Stimulated activated CD8-positive, alpha-beta memory T cell treated with anti-CD3 and anti-CD28 coated beads, Interleukin-4, amount 100 ng/mL, for 48 hours (primary cell): ENCODE results near the gene RERE.
"Not testable (repeated sequence)": the region's sequence is repeated elsewhere in the genome, so short reads cannot be mapped to it uniquely, and the experiment has no call there.

Experiments
- DNase-seq: peaks from one replicate; pipeline ENCODE4 v3.0.0-alpha.2; 2020

The RERE gene

DNA sequence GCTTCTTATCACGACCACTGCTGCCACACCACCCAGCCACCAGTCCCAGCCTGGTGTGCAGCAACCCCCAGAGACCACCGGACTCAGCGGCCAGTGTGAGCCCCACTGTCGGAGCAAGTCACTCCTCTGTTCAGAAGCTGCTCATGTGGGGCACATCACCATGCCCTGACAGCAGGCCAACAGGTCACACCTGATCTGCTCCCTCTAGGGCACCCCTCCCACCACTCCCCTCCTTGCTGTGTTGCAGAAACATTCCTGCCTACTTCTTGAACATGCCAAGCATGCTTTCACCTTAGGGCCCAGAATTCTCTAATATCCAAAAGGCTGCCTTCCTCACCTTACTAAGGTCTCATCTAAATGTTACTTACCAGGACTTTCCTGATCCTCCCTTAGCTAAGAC, 353.1 kb downstream of the RERE start:
- no peak for DNase-seq

DNA sequence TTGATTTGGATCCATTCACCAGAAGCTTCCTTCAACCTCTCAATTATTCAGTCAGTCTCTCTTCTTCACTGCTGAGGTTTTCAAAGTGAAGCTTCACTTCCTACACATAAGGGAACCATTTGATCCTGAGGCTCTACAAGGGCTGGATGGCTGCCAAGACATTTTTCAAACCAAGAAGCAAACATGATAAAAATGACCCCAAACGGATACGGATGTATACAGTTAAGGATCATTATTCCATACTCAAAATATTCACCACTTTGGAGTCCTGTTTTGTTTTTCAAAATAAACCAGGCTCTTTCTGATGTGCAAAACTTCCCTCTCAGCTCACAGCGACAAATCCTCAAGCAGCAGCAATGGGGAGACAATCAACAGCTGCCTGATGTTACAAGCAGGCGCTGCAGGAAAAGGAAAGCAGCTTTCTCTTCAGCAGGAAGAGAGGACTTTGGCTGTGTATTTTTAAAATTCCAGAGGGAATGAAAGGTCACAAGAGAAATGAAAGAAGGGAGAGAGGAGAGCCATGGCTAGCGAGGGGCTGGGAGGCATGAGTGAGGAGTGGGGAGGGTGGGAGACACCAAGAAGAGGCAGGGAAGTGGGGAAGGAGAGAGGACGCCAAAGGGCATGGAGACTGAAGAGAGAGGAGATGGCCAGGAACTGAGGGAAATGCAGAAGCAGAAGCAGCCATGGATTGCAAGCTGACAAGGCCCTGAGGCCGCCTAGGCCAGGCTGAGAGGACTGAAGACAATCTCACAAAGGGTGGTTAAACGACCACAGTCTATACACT, 354.1 kb downstream of the RERE start:
- DNase-seq = no peak

DNA sequence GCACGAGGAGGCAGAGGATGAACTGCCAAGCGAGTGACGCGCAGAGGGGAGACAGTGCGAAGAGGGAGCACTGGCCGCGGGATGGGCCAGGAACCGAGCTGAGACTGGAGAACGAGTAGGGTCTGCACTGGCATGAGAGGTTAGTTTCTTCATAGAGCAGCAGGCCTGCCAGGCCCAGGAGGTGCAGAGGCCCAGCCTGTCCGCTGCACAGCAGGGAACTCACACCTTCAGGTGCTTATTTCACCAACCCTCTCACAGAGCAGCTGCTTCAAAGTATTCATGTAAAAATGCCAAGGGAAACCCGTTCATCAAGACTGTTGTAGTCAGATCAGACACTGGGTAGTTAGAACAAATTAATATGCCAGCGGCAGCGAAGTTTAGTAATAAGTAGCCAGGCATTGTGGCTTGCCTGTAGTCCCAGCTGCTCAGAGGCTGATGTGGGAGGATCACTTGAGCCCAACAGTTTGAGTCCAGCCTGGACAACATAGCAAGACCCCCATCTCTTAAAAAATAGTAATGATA, 355.0 kb downstream of the RERE start:
- DNase-seq = no peak

DNA sequence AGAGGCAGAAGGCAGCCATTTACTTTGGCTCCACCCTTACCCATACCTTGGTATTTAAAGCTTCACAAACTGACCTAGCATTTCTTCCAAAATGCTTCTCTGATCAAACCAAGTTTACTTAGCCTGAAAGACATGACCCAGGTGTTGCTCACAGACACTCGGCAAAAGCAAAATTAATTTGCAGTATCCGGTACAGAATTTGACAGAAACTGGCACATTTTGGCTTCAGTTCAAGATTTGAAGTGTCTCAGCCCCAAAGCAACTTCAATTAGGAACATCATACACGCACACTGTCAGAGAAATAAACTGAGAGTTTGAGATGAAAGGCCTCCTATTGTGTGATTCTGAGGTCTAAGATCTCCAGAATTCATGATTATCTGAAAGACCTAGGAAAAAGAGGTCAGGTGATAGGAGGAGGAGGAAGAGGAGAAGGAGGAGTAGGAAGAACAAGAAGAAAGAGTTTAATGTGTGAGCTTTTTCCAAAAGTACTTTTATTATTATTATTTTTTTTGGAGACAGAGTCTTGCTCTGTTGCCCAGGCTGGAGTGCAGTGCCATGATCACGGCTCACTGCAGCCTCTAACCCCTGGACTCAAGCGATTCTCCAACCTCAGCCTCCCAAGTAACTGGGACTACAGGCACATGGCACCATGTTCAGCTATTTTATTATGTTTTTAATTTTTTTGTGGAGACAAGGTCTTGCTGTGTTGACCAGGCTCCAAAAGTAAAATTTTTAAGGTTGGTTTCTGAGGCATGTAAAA, 355.9 kb downstream of the RERE start:
- DNase-seq = no peak

DNA sequence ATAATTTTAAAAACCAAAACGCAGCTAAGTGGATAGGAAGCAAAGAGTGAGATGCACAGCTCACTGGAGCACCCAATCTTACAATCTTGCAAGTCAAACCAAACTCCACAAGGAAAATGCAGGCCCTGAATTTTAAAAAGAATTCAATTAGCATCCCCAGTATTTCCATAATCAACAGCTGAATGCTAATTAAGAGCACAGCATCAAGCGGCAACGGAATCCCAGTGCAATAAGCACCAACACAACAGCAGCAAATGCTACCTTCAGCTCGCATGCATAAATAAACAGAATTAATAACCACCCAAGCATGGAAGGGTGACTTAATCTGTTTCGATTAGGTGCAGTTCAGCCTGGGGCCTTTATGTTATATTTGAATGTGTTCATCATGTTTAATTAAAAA, 356.7 kb downstream of the RERE start:
- DNase-seq = no peak

DNA sequence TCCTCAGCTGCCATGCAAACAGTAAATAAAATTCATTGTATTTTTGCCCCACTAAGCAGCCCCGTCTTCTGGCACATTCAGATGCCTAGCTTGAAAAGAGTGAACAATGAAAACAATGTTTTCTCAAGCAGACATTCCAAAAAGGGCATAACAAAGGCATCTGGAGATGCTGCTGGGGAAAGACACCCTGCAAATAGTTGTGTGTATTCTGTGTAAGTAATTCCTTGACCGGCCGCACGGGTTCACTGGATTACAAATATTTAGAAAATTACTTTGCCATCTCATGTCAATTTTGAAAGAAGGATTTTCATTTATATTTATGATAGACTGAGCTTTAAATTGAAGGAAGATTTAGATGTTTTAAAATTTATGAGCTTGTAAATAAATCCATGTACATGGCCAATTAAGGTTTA, 357.3 kb downstream of the RERE start:
- DNase-seq = no peak

DNA sequence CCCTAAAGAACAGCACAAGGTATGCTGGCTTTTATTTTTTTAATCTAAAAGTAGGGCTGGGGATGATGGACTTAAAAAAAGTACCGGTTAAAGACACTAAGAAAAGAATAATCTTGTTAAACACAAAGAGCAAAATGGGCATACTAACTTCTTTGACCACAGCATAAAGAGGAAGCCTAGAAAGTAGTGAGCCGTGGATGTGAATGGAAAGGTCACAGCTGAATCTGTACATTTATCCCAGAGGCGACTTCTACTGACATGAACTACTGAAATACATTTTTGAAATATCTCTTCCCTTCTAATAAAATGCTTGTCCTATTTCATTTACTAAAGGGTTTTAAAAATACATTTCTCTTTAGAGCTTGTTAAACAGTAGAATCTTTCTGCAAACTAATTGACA, 358.8 kb downstream of the RERE start:
- no peak for DNase-seq

DNA sequence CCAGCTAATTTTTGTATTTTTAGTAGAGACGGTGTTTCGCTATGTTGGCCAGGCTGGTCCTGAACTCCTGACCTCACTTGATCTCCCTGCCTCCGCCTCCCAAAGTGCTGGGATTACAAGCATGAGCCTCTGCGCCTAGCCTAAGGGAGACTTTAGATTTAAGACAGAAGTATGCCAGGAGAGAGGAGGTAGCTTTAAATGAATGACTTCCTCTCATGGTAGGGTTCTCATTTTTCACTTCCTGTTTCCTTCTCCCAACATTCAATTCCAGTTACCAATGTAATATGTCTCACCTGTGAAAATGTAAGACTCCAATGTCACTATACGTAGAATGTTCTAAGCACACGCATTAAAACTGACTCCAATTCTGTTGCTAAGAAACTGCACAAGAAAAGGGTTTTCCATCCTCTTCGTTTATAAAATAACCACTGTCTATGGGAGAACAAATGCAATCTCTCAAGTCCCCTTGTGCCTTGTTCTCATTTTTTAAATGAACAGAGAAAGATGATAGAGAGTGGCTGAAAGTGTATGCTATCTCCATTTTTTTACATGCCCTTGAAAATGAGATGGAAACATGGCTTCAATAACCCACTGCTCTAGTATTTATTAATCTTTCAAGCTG, 359.6 kb downstream of the RERE start:
- DNase-seq = no peak

DNA sequence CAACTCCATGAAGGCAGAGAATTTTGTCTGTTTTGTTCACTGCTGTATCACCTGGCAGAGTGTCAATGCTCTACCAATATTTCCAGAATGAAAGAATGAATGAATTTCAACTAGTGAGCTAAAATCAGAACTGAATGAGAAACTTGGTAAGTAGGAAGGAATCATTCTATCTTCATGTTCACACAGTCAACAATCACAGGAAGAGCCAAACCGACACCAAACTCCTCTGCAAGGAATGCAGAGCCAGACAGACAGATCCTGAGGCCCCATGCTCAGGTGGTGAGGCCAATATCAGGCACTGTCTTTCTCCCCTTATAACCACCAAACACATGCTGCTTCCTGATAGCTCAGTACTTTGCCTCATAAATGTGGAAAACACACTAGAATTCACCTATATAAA, 360.4 kb downstream of the RERE start:
- no peak for DNase-seq

DNA sequence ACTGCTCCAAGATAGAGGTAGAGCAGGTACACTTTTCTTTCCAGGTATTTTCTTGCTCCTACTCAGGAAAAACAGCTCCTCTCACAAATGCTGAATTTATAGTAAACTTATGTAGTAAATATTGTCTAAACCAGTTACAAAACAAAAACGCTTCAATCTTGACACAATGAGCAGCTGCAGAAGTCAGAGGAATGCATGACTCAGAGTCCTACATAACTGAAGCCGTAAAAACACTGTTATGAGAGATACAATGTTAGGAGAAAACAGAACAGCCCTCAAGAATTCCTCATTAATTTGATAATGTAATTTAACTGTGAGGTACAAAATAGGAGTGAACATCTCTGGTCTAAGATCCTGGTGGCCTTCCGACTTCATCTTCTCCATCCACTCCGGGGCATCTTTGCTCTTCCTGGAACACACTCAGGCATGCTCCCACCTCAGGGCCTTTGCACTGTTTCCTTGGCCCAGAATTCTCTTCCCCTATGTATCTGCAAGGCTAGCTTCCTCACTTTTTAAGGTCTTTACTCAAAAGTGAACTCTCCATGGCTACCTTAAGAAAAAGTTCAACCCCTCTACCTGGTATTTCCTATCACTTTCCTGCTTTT, 361.0 kb downstream of the RERE start:
- DNase-seq = no peak

DNA sequence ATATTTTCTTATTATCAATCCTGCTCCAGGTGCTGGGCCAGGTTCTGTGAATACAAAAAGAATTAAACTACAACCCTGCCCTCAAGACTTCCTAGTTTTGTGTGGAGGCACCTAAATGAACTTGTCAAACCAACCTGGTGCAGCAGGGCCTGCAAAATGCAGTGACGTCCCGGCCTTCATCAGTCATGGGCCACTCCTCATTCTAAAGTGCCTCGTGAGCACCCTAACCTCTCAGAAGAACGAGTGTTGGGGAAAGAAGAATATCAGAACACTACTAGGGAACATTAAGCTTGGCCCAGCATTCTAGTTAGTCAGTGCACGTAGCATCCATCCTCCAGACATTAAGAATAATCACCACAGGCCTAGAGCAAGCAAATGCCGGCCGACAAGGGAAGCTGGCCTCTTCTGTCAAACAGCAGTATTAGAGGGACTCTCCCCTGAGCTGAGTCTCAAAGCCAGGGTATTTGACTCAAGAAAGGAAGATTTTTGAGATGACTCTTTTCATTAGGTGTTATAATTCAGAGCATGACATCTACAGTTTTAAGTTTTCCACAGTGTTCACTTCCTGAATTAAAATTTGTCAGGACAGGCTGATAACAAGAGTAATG, 361.6 kb downstream of the RERE start:
- no peak for DNase-seq

DNA sequence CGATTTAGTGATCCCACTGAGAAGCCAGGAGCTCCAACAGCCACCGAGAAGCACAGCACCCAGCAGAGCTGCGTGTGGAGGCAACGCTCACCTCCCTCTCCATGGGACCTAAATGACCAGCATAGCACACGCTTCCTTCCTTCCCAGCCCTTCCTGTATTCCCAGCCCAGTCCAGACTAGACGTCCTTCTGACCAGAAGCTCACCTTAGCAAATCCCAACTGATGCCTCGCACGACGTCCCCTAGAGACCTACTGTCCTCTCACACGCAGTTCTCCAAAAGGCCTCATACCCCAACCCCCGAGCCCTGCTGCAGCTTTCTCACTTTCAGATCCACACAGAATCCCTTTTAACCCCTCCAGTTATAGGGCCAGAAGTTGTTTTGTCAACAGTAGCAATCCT, 367.1 kb downstream of the RERE start:
- no peak for DNase-seq

DNA sequence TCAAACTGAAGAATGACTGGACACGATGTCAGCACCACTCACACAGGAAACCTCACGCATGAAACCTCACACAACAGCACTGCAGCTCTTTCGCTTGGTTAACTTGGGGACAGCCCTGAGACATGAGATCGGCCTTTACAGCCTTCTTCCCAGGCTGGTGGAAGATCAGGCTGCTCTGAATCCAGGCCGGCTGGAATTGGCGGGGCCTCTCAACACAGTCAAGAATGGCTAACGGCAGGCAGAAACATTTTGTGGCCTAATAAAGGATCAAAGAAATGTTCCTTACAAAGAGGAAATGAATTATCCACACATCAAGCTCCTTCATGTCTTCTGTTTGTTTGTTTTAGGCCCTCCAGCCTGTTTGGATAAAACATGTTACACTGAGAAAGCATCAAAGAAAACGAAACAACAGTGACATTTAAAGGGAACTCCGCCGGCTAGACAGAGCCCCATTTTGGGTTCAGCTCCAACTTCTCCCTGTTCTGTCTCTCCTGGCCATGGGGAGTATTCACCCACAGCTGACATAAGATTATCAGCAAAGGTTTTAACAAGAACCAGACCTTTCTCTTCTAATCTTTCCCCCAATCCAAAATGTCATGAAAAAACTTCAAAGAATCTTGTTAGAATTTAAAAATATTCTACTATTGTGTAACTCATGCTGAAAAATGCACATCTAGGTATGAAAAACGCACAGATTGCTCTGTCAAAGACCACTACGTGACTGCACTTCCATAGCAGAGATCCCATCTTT, 368.4 kb downstream of the RERE start:
- DNase-seq = no peak

DNA sequence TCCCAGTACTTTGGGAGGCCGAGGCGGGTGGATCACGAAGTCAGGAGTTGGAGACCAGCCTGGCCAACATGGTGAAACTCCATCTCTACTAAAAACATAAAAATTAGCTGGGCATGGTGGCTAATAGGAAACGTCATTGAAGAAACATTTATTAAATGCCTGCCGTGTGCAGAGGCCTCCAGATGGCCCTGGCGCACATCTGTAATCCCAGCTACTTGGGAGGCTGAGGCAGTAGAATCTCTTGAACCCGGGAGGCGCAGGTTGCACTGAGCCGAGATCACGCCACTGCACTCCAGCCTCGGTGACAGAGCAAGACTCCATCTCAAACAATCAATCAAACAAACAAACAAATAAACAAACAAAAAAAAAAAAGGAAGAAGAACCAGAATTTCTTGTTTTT, 368.9 kb downstream of the RERE start:
- DNase-seq = not testable (repeated sequence)

DNA sequence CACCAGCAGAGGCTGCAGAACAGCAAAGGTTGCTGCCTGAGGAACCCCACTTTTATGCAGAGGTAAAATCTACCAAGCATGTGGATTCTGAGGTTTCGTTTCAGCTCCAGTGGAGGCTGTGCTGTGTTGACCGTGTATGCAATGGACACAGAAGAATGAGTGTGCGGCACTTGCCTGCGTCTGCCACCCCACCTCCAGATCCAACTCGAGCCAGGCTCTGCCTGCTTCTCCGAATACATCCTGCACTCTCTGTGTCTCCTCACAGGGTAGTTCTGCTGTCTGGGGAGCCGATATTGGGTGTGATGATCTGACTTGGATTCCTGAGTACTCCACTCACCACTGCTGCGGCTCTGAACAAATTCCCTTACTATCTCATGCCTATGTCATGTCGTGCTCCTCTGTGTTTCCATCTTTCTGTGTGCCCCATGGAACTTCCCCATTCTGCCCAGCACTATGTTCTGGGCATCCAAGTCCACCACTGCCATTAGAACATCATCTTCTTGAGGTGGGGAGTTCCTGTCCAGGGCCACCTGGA, 369.8 kb downstream of the RERE start:
- no peak for DNase-seq

DNA sequence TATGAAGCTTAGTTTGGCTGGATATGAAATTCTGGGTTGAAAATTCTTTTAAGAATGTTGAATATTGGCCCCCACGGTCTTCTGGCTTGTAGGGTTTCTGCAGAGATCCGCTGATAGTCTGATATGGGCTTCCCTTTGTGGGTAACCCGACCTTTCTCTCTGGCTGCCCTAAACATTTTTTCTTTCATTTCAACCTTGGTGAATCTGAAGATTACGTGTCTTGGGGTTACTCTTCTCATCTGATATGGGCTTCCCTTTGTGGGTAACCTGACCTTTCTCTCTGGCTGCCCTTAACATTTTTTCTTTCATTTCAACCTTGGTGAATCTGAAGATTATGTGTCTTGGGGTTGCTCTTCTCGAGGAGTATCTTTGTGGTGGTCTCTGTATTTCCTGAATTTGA, 371.3 kb downstream of the RERE start:
- not testable (repeated sequence) for DNase-seq

DNA sequence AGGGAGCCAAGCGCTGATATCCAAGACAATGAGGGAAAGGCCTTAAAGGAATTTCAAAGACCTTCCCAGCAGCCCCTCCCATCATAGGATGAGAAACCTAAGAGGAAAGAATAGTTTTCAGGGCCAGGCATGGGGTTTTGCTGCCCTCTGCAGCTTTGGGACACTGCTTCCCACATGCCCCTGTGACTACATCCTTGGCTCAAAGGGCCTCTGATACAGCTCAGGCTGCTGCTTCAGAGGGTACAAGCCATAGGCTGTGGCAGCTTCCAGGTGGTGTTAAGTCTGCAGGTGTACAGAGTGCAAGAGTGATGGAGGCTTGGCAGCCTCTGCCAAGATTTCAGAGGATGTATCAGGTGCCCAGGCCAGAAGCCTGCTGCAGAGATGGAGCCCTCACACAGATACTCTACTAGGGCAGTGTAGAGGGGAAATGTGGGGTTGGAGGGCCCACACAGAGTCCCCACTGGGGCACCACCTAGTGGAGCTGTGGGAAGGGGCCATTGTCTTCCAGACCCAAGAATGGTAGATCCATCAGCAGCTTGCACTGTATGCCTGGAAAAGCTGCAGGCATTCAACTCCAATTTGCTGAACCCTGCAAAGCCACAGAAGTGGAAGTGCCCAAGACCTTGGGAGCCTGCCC, 373.8 kb downstream of the RERE start:
- no peak for DNase-seq

DNA sequence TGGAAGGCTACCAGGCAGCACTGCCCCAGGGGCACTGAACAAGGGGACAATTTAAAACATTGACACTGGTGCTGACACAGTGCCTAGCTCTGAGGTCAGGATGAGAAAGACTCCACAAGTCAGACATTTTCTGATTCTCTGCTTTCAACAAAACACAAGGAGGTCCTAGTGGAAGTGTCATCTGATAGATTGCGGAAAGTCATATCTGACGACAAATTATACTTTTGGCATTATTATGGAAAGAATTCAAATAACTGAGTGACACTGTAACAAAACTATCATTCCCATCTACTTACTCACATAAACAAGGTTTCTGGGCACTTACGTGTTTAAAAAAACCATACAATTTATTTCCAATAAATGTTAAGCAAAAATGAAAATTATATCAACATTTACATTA, 376.0 kb downstream of the RERE start:
- DNase-seq = no peak

DNA sequence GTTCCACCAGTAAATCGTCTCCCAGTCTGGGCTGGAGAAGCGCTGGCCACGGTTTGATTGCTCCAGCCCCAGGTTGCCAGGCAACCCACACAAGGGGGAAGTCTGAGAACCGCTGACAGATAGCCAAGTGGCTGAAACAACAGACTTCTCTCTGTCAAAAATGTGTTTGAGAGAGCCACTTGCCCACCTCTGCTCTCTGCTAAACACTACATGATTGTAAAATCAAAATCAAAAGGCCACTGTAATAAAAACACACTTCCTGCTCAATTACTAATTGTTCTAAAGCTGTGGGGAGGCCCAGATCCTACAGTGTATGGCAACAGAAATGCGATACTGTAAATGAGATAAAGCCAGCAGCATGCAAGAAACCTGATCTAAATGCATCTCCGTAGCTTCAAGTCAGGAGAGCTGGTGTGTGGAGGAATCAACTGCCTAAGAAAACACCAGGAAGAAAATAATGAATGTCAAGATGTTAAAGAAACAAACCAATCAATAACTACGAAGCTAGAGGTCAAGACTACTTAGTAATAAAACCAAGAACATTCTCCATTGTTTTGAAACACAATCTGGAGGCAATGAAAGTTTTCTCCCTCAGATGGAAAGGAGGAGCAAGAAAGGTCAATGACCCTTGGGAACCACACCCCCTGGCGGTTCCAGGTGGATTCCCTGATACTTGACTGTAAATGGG, 378.3 kb downstream of the RERE start:
- DNase-seq = no peak

DNA sequence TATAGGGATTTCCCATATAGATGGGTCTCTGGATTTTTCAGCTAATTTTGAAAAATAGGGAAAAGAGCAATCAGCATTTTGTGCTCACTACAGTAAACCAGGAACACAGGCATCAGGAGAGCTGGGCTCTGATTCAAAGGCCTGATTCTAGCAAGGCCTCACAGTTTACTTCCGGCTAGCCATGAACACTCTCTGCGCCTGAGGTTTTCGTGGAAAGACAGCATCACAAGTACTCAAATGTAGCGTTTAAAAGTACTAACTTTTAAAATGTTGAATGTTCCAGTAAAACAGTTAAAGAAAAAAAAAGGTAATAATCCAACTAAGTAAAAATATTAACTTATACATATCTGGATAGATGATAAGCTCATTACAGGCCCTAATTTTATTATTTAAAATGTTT, 379.0 kb downstream of the RERE start:
- DNase-seq = no peak

DNA sequence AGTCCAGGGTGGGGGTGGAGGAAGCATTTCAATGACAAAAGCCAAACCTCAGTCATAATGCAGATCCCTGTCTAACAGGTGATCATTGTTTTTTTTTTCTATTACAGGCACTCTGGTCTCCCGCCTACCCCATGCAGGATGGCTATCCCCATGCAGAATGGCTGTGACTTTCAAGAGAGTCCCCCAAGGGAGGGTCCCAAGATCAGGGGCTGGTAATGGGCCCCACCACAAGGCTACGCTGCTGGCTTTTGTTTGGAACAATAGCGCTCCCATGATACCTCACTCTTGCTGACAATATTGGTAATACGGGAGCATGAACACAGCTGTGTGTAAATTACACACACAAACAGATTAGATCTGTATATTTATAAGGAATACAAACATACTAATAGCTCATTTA, 380.1 kb downstream of the RERE start:
- DNase-seq = no peak
